PC-9 (cell line): Measurements from ENCODE around the gene TNP2. TPM values are rescaled to one million over a fixed set of nuclear protein-coding genes. Genes with fewer than 3 reads are reported as not detected.

Experiments used
- BruUV-seq: library from RNA; stranded (reverse); fragments of 400-500 nt; replicated peaks from 2 replicates; lab custom pipeline; 2021; lab: Mats Ljungman, UMichigan
- CTCF ChIA-PET: fragments of 300-600 bp; sonication (Branson Sonifier 250); formaldehyde crosslinking; loops from one replicate; lab custom pipeline; 2022; ENCODE audit warnings: antibody characterized with exemption; lab: Charles Lee
- POLR2A ChIA-PET: fragments of 300-600 bp; sonication (Branson Sonifier 250); formaldehyde crosslinking; loops from one replicate; lab custom pipeline; 2022; ENCODE audit warnings: antibody characterized with exemption; ENCODE audit not compliant: unreplicated experiment; lab: Charles Lee
- DNase-seq, 2 experiments: peaks; one replicate each; pipeline versions ENCODE4 v3.0.0 to v3.0.0-alpha.2; 2015 to 2022; ENCODE audit warnings: mixed read lengths in 1 of 2
- H2AFZ ChIP-seq: fragments of 200-600 bp; sonication (generic); 2 replicates; pipeline ENCODE4 v1.8.1; 2017; ENCODE audit warnings: antibody characterized with exemption
- H3F3A ChIP-seq: fragments of 200-600 bp; sonication (generic); 2 replicates; pipeline ENCODE4 v1.8.1; 2017; ENCODE audit warnings: antibody characterized with exemption, mild to moderate bottlenecking, low read depth; ENCODE audit not compliant: insufficient read depth
- H3K27ac ChIP-seq: fragments of 200-600 bp; sonication (generic); 2 replicates; pipeline ENCODE4 v1.6.1; 2016; ENCODE audit warnings: mixed run types
- H3K27me3 ChIP-seq: fragments of 200-600 bp; sonication (generic); 2 replicates; pipeline ENCODE4 v1.6.1; 2016; ENCODE audit warnings: low read depth, mixed run types; ENCODE audit not compliant: insufficient read depth
- H3K36me3 ChIP-seq: fragments of 200-600 bp; sonication (generic); 2 replicates; pipeline ENCODE4 v1.6.1; 2016; ENCODE audit warnings: low read depth, mixed run types
- H3K4me1 ChIP-seq: fragments of 200-600 bp; sonication (generic); replicated peaks from 2 replicates; pipeline ENCODE4 v1.6.1; 2016; ENCODE audit warnings: mixed run types; ENCODE audit not compliant: insufficient read depth
- H3K4me2 ChIP-seq: fragments of 200-600 bp; sonication (generic); 2 replicates; pipeline ENCODE4 v1.6.1; 2017; ENCODE audit warnings: mixed run types
- H3K4me3 ChIP-seq: fragments of 200-600 bp; sonication (generic); 2 replicates; pipeline ENCODE4 v1.6.1; 2016; ENCODE audit warnings: mixed run types
- H3K79me2 ChIP-seq: fragments of 200-600 bp; sonication (generic); 2 replicates; pipeline ENCODE4 v1.6.1; 2017; ENCODE audit warnings: low read depth, mixed run types
- H3K9me2 ChIP-seq: fragments of 200-600 bp; sonication (generic); 2 replicates; pipeline ENCODE4 v1.8.1; 2017; ENCODE audit warnings: mild to moderate bottlenecking; ENCODE audit not compliant: insufficient read depth
- H3K9me3 ChIP-seq: fragments of 200-600 bp; sonication (generic); 2 replicates; pipeline ENCODE4 v1.8.1; 2016; ENCODE audit warnings: low read depth; ENCODE audit not compliant: insufficient read depth
- H4K20me1 ChIP-seq: fragments of 200-600 bp; sonication (generic); 2 replicates; pipeline ENCODE4 v1.8.1; 2017; ENCODE audit not compliant: insufficient read depth
- CTCF ChIP-seq: fragments of 200-600 bp; sonication (generic); conservative IDR thresholded peaks from 2 replicates; pipeline ENCODE4 v1.6.1; 2017; ENCODE audit warnings: mixed run types, antibody characterized with exemption, mild to moderate bottlenecking, moderate library complexity
- EZH2 ChIP-seq: fragments of 200-600 bp; sonication (generic); IDR thresholded peaks from 2 replicates; pipeline ENCODE4 v1.8.0; 2017; ENCODE audit warnings: antibody characterized with exemption, low read depth
- intact Hi-C: fragments of 100-400 bp; cut with micrococcal nuclease; formaldehyde crosslinking; loops from one replicate; pipeline ENCODE4 v1.10.0; 2022; ENCODE audit not compliant: unreplicated experiment
- total RNA-seq: library from RNA; stranded (reverse); gene quantifications from 2 replicates; pipeline ENCODE4 v1.2.3, GENCODE V29; 2021

Gene TNP2
- total RNA-seq, 1 experiment from 2014 or later: not detected

DNA sequence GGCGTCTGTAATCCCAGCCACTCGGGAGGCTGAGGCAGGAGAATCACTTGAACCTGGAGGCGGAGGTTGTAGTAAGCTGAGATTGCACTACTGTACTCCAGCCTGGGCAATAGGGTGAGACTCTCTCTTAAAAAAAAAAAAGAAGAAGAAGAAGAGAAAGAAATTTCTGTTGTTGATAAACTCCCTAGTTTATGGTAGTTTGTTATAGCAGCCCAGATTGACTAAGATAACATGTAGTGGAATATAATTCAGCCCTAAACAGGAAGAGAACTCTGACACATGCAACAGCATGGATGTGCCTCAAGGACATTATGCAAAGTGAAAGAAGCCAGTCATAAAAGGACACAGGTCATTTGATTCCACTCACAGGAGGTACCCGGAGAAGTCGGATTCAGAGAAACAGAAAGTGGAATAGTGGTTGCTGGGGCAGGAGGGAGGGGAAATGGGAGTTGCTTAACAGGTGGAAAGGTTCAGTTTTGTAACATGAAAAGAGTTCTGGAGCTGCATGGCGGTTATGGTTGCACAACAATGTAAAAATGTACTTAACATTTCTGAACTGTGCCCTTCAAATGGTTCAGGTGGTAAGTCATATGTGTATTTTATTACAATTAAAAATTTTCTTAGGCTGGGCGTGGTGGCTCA, 38.0 kb upstream of the TNP2 start:
- H3K36me3 ChIP-seq: no peaks in the 10 kb centered on the region
- no peaks in the 10 kb centered on the region for H3K79me2 ChIP-seq
- H4K20me1 ChIP-seq: no peaks in the 10 kb centered on the region
- H3K27ac ChIP-seq: no peak overlapping the region
- BruUV-seq: no TSS peak
- no peak overlapping the region for H3K4me2 ChIP-seq
- H3K27me3 ChIP-seq: no peaks in the 10 kb centered on the region
- H3F3A ChIP-seq: peaks cover 9% of the 10 kb centered on the region
- no peak overlapping the region for H3K4me3 ChIP-seq
- no peak overlapping the region for H2AFZ ChIP-seq
- no peaks in the 10 kb centered on the region for H3K9me3 ChIP-seq
- no peaks in the 10 kb centered on the region for H3K9me2 ChIP-seq
- H3K4me1 ChIP-seq: peaks cover 22% of the 10 kb centered on the region
- ChIA-PET POLR2A (no interaction called here), CTCF (no interaction called here)
- DNase-seq: no peak
- intact Hi-C loops: no loop called here
- TF ChIP-seq CTCF: no peak
- TF ChIP-seq EZH2: no peak

DNA sequence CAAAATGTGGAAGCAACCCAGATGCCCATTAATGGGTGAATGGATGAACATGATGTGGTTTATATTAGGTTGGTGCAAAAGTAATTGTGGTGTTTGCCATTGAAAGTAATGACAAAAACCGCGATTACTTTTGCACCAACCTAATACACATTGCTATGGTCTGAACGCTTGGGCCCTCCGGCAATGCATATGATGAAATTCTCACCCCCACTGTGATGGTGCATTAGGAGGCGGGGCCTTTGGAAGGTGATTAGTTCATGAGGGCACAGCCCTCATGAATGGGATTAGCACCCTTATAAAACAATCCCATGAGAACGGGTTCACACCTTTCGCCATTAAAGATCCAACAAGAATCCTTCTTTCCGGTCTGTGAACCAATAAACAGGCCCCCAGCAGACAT, 37.3 kb upstream of the TNP2 start:
- BruUV-seq: no TSS peak
- no peaks in the 10 kb centered on the region for H4K20me1 ChIP-seq
- no peaks in the 10 kb centered on the region for H3K36me3 ChIP-seq

More for the DNA sequence above, 37.3 kb upstream of the TNP2 start:
- no peaks in the 10 kb centered on the region for H3K79me2 ChIP-seq
- no peaks in the 10 kb centered on the region for H3K27me3 ChIP-seq
- H3F3A ChIP-seq: 0 out of 2 replicates have a peak, but pooled peaks cover 5% of the 10 kb centered on the region
- H3K9me3 ChIP-seq: no peaks in the 10 kb centered on the region
- no peak overlapping the region for H2AFZ ChIP-seq
- CTCF ChIA-PET: no interaction called here
- no peak overlapping the region for H3K4me2 ChIP-seq
- no peak for DNase-seq
- TF ChIP-seq EZH2 (no peak), CTCF (no peak)
- H3K9me2 ChIP-seq: no peaks in the 10 kb centered on the region
- H3K27ac ChIP-seq: no peak overlapping the region
- intact Hi-C loops: no loop called here
- POLR2A ChIA-PET: no interaction called here
- peaks cover 19% of the 10 kb centered on the region for H3K4me1 ChIP-seq
- no peak overlapping the region for H3K4me3 ChIP-seq
